Activated T-helper 9 cell treated with anti-CD3 and anti-CD28 coated beads, Interleukin-2, amount 50 U/mL, for 16 hours (primary cell): ENCODE data around the gene TMEM132A.

Experiments used
- DNase-seq: peaks from one replicate; pipeline ENCODE4 v3.0.0-alpha.2; 2020; ENCODE audit warnings: low read depth

Gene TMEM132A

GRCh38 chr11:60923326-60923725 lies 934 bp upstream of the TMEM132A start:
- DNase-seq: no peak

- DNase-seq: no peak
These were observed 505 bp upstream of the TMEM132A start for GRCh38 chr11:60923800-60924109.

- no peak for DNase-seq
These were observed 920 bp downstream of the TMEM132A start for GRCh38 chr11:60924906-60925853.

- no peak for DNase-seq
These were observed 1.6 kb downstream of the TMEM132A start for GRCh38 chr11:60925868-60926267.

- no peak for DNase-seq
These were observed 2.2 kb downstream of the TMEM132A start for GRCh38 chr11:60926500-60926899.

- no peak for DNase-seq
These were observed 2.9 kb downstream of the TMEM132A start for GRCh38 chr11:60927061-60927592.

GRCh38 chr11:60927600-60927999 lies 3.3 kb downstream of the TMEM132A start:
- no peak for DNase-seq

- no peak for DNase-seq
These were observed 4.3 kb downstream of the TMEM132A start for GRCh38 chr11:60928563-60929001.

GRCh38 chr11:60929764-60930163 lies 5.5 kb downstream of the TMEM132A start:
- no peak for DNase-seq

GRCh38 chr11:60930394-60930793 lies 6.1 kb downstream of the TMEM132A start:
- no peak for DNase-seq

GRCh38 chr11:60931917-60932316 lies 7.7 kb downstream of the TMEM132A start:
- no peak for DNase-seq

- DNase-seq: no peak
These were observed 8.5 kb downstream of the TMEM132A start for GRCh38 chr11:60932605-60933356.

GRCh38 chr11:60933416-60934123 lies 9.3 kb downstream of the TMEM132A start:
- no peak for DNase-seq

- DNase-seq: no peak
These were observed 10.0 kb downstream of the TMEM132A start for GRCh38 chr11:60934124-60934789.

GRCh38 chr11:60934790-60935605 lies 10.7 kb downstream of the TMEM132A start:
- DNase-seq: no peak

- no peak for DNase-seq
These were observed 11.6 kb downstream of the TMEM132A start for GRCh38 chr11:60935676-60936442.

- DNase-seq: no peak
These were observed 12.3 kb downstream of the TMEM132A start for GRCh38 chr11:60936467-60937143.

GRCh38 chr11:60937144-60937527 lies 12.9 kb downstream of the TMEM132A start:
- DNase-seq: no peak

- no peak for DNase-seq
These were observed 13.6 kb downstream of the TMEM132A start for GRCh38 chr11:60937811-60938210.

- no peak for DNase-seq
These were observed 14.2 kb downstream of the TMEM132A start for GRCh38 chr11:60938500-60938899.
